ENCODE measurements around the gene XIST. TPM values are rescaled to one million over a fixed set of nuclear protein-coding genes. Genes with fewer than 3 reads are reported as not detected.
"Not testable (repeated sequence)": the region's sequence is repeated elsewhere in the genome, so short reads cannot be mapped to it uniquely, and the experiment has no call there.

The XIST gene
- total RNA-seq, 1 donor from 2014 or later, result not detected

DNA sequence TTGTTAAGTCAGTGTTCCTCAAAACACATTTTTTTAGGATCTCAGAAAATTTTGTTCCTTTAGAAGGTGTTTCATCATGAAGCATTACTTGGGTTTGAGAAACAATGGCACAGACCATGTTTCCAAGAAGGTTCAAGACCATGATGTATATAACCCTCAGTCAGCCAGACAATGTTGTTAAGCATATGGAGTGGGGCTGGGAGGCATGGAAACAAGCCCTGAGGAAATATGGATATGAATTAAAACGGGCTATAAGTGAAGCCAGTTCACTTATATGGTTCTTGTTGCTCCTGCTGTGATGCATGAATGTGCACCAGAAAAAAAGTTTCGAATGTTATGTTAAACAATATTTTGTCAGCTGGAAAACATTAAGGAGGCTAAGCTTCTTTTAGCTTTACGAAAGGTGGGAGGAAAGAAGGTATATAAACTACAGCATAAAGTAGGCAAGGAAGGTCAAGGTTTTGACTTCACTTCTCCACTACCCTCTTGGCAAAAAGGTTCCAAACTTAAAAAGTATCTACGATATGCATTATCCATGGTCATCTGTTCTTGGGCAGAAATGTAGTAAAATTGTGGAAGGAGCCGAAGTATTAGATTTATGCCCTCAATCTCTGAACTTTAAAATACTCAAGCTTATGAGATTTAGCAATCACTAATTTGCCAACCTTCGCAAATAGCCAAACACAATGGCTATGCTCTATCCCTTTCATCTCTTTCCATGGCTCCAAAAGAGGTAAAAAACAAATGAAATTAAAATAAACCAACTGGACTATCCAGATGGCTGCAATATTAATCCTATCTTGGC is 12.2 kb downstream of the XIST start:
- intact Hi-C loops (cut with micrococcal nuclease), result no loop called here

DNA sequence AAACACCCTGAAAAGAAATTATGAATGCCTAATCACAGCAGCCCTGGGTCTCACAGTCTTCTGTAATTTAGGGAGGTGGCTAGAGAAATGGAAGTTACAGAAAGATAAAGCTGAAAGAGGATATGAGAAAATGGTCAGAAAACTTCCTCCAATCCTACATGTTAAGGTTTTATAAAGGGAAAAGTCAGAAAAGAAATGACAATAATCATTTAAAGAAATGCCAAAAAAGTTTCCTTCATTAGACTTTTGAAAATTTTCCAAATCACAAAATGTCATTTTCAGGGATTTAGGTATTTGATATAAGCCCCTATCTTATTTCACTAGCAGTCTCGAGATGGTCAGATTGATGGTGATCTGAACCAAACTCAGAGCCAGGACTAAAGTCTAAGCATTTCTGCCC is 13.4 kb downstream of the XIST start:
- intact Hi-C loops (cut with micrococcal nuclease), result no loop called here

GRCh38 chrX:73838123-73838522 is 14.4 kb downstream of the XIST start:
- intact Hi-C loops (cut with micrococcal nuclease), result no loop called here

GRCh38 chrX:73836956-73837477 is 15.5 kb downstream of the XIST start:
- intact Hi-C loops (cut with micrococcal nuclease), result no loop called here

GRCh38 chrX:73834219-73834618 is 18.3 kb downstream of the XIST start:
- intact Hi-C loops (cut with micrococcal nuclease), result no loop called here

GRCh38 chrX:73832319-73832718 is 20.2 kb downstream of the XIST start:
- intact Hi-C loops (cut with micrococcal nuclease), result no loop called here

DNA sequence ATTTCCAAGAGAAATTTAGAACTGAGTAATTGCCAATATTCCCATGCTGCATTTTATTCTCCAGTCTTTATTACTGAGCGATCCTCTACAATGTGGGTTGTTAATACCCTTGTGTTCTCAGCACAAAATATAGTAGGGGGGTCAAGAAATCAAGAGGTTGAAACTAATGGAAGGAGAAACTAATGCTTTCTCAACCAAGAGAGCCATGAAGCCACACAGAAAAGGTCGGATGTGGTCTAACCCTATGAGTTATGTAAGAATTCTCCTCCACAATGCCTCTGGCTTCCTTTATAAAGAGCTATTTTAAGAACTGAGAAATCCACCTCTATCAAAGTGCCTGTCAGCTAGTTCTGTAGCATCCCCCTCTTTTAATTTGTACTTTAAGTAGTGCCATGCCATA is 21.0 kb downstream of the XIST start:
- intact Hi-C loops (cut with micrococcal nuclease), result no loop called here

DNA sequence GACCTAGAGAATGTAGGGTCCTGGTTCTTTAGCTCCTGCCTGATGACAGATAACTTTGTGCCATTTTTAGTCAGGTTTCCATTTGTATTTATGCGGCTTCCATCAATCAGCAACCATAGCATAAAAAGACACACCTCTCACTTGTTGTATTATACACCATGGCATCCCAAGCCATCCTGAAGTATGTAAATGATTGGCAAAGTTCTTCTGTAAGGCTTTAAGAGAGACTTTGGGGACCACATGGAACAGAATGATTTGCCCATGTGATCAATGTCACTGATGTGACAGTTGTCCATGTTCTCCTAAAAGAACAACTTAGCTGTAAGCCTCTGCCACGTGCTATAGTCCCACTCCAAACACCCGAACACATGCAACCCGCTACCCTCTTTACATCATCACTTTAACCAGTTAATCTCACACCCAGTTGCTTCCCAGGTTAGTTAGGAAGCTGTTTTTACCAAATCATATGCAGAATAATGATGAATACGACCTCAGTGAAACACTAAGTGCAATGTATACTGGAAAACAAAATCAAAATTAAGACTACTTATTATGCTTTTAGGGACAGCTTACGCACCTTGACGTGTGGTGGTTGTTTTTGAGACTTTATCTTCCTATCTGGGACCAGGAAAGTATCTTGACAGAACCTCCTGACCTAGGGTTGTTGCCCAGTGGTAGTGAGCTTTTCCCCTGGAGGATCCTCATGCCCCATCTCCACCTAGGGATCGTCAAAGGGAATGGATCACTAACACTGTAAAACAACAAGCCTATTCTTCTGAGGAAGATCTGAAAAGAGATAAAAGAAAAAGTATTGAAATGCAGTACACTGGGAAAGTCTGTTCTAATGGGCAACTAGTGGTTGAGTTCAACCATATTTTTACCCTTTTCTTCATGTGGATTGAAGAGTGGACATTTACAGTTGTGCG is 21.8 kb downstream of the XIST start:
- intact Hi-C loops (cut with micrococcal nuclease), result no loop called here

DNA sequence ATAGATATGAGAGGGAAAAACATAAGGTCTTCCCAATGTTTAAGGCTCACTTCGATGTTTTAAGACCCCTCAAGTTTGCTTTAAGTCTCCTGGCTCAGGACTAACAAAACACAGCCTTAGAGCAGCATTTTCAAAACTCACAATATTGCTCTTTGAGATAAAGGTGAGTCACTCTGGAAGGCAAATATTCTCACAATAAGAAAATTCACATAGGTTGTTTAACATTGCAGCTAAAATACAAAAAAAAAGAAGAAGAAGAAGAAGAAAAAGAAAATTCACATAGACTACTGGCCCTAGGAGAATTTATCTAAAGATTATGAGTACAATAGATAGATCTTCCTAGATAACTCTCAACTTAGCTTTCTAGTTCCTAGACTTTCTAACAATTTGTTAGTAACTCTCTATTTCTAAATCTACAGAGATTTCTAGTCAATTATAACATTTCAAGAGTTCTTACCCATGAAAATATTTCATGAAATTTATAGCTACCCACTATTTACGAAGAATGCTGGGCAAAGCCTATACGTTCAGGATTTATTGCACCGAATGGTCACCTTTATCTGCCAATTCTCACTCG is 22.5 kb downstream of the XIST start:
- intact Hi-C loops (cut with micrococcal nuclease), result no loop called here

DNA sequence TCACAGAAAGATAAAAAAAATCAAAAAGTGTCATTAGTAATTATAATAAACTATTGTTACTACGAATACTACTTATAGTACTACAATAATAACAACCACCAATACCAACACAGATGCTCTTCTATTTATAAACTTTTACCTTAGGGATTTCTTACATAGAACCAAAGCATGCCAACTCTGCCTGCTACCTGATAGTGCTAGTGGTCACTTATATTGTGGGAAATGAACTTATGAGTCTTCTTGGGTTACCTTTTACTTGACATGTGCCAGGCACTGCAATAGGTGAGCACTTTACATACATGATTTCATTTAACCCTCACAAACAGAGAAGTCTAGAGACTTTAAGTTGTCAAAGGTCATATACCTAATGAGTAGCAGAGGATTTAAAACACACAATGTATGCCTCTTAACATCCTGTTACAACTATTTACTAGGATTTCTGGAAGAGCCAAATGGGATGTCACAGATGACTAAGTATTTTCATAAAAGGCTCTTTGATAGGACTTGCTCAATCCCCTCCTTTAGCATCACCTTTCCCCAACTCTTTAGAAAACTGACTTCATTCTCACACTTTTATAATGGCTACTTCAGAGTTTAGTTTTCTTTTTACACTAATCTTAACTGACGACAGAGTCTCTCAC is 24.3 kb downstream of the XIST start:
- intact Hi-C loops (cut with micrococcal nuclease), result no loop called here

GRCh38 chrX:73827406-73827805 is 25.1 kb downstream of the XIST start:
- intact Hi-C loops (cut with micrococcal nuclease), result no loop called here

DNA sequence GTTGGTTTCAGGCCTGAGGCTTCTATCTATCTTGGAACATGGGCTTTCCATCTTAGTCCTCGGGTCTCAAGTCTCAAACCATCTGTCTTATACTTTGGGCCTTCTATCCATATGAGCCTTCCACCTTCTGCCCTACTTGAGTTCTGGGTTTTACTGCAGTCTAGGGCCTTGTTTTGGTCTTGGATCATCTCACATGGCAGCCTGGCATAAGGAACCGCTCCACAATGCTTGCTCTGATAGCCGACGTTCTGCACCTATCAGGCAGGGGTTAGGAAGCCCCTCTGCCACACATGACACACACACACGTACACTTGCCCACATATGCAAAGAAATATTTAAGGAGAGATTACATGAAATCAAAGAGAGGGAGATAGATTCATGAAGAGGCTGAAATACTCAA is 25.5 kb downstream of the XIST start:
- intact Hi-C loops (cut with micrococcal nuclease), result no loop called here

DNA sequence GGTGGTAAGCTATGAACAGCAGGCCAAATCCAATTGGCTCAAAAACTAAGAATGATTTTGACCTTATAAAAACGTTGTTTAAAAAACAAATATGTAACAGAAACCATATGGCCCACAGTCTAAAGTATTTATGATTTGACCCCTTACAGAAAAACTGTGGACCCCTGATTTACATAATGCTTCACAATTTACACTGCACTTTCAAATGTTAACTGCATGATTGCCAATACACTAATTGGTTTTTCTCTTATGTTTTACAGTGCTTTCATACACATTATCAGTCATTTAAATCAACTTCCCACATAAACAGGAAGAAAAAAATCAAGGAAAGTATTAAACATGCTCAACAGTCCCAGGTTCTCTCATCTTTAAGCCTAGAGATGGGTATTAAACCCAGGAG is 26.9 kb downstream of the XIST start:
- intact Hi-C loops (cut with micrococcal nuclease), result no loop called here

- intact Hi-C loops (cut with micrococcal nuclease), result no loop called here
Observed at GRCh38 chrX:73823473-73824004, 29.0 kb downstream of the XIST start.

DNA sequence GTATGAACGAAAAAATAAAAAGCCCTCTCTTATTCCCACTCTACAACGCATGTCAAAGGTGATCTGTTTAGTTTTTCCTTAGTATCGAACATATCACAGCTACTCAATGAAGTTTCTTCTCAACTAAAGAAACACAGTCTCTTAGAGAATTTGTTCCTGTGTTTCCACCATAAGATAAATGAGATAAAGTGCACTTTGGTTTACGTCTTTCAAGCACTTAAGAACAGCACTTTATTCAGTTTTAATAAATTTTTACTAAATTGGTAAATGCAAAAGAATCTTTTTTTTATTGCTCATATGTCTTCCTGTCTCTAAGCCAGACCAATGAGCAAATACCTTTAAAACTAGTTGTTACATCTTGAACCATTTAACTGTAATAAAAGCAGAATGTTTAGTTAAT is 29.7 kb downstream of the XIST start:
- intact Hi-C loops (cut with micrococcal nuclease), result no loop called here

DNA sequence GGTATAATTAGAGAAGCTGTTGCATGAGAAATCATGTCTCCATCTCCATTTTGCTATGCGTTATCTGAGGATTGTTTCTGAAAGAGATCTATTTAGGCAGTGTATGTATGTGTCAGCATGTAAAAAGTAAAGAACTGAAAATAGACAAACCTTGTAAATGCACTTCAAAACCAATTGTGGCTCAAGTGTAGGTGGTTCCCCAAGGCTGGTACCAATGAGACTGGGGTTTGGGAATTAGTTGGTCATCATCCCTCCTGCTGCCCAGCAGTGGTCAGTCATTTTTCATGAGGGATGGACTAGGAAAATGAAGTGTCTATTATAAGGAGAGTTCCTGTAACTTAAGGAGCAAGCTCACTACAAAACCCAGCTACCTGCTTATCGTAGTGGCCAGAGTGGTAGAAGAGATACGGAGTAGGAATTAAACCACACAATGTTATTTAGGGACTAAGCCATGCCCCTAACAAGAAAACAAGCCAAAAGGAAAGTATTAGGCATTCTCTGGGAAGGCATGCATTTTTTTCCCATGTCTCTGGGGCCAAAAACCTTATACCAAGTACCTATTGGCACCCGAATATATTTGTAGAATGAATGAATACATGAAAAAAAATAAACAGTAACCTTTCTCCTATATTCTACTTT is 30.5 kb downstream of the XIST start:
- intact Hi-C loops (cut with micrococcal nuclease), result no loop called here

- intact Hi-C loops (cut with micrococcal nuclease), result not testable (repeated sequence)
Observed at GRCh38 chrX:73819864-73820558, 32.5 kb downstream of the XIST start.

DNA sequence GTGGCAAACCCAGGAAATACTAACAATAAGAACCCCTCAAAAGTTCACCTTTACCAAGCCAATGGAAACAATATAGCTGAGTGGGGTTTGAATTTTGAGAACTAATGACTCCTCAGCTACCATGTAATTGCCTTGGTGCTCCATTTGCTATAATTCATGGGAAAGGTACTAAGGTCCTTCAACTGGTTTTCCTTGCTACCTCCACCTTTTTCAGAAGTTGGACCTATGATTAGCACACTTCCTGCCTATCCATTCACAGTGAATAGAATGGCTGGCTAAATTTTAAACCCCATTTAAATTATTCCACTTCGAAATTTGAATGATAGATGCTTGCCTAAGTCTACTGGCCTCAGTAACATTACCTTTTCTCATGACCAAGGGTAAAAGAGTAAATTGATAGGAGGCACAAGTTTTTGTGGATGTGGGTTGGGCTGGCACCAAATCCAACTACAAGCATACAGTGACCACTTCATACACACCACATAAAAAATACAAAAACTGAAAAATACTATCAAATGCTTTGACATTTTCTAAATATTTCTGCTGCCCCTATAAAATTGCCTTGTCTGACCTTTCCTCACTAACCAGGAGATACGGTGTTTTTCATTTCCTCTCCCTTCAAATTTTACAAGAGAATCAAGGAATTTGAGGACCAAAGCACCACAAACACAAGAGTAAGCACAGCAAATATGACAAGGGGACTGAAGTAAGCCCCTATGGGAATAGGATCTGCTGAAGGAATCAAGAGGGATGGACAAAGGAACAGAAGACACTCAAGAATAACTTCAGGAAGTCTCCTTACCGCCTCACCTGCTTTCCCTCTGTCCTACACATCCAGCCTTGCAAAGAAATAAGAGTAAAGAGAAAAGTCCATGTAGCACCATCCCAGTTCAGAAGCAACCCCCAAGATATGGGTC is 34.1 kb downstream of the XIST start:
- intact Hi-C loops (cut with micrococcal nuclease), result no loop called here

Measured in T-helper 1 cell treated with Interleukin-12 subunit alpha and Interleukin-12 subunit beta and Interleukin-4 antibody, amounts not matched to agents 30 ng/mL and 1 ng/mL, for 36 hours (primary cell).